NCI-H345 treated with DMSO at 0.1 percent for 48 hours (cell line): ENCODE measurements around the gene LARGE2.

Experiments
- DNase-seq: peaks from one replicate; lab custom pipeline; 2025; ENCODE audit not compliant: unreplicated experiment; lab: John Stamatoyannopoulos, UW

The LARGE2 gene

GRCh38 chr11:45922425-45923082 lies at the start of gene LARGE2:
Gene LARGE2 (plus strand): TSS chr11:45922656. CDS start chr11:45922883, 227 bp downstream.
- DNase-seq, result peak; percentile 34

GRCh38 chr11:45876401-45876800 lies 46.1 kb upstream of the LARGE2 start:
- DNase-seq, result no peak

- no peak for DNase-seq
Observed at GRCh38 chr11:45877221-45877620, 45.2 kb upstream of the LARGE2 start.

GRCh38 chr11:45877845-45878244 lies 44.6 kb upstream of the LARGE2 start:
- no peak for DNase-seq

- no peak for DNase-seq
Observed at GRCh38 chr11:45879803-45880686, 42.4 kb upstream of the LARGE2 start.

- no peak for DNase-seq
Observed at GRCh38 chr11:45880772-45881570, 41.5 kb upstream of the LARGE2 start.

- DNase-seq, result no peak
Observed at GRCh38 chr11:45881708-45882368, 40.6 kb upstream of the LARGE2 start.

- no peak for DNase-seq
Observed at GRCh38 chr11:45884596-45885185, 37.8 kb upstream of the LARGE2 start.

GRCh38 chr11:45885274-45885920 lies 37.1 kb upstream of the LARGE2 start, which contains the start of gene MAPK8IP1:
Gene MAPK8IP1 (plus strand): TSS chr11:45885651. CDS start chr11:45885821, 170 bp downstream.
- DNase-seq, result peak; percentile 45

- no peak for DNase-seq
Observed at GRCh38 chr11:45885921-45886721, 36.3 kb upstream of the LARGE2 start.

- no peak for DNase-seq
Observed at GRCh38 chr11:45886816-45887520, 35.5 kb upstream of the LARGE2 start.

- DNase-seq, result no peak
Observed at GRCh38 chr11:45887587-45887986, 34.9 kb upstream of the LARGE2 start.

GRCh38 chr11:45889555-45889954 lies 32.9 kb upstream of the LARGE2 start:
- DNase-seq, result no peak

- no peak for DNase-seq
Observed at GRCh38 chr11:45889966-45890365, 32.5 kb upstream of the LARGE2 start.

GRCh38 chr11:45890886-45891550 lies 31.4 kb upstream of the LARGE2 start:
- DNase-seq, result no peak

GRCh38 chr11:45892856-45893255 lies 29.6 kb upstream of the LARGE2 start:
- no peak for DNase-seq

- DNase-seq, result no peak
Observed at GRCh38 chr11:45894555-45895247, 27.8 kb upstream of the LARGE2 start.
